Caco-2 (cell line): ENCODE measurements around the gene PXK. TPM values are rescaled to one million over a fixed set of nuclear protein-coding genes. Genes with fewer than 3 reads are reported as not detected.
"Not testable (repeated sequence)": the region's sequence is repeated elsewhere in the genome, so short reads cannot be mapped to it uniquely, and the experiment has no call there.

Experiments
- BruUV-seq: library from RNA; stranded (reverse); fragments of 400-500 nt; replicated peaks from 2 replicates; lab custom pipeline; 2021; lab: Mats Ljungman, UMichigan
- CTCF ChIA-PET: fragments of 300-600 bp; sonication (Branson Sonifier 250); formaldehyde crosslinking; loops from one replicate; lab custom pipeline; 2022; ENCODE audit warnings: antibody characterized with exemption; lab: Charles Lee
- POLR2A ChIA-PET: fragments of 300-600 bp; sonication (Branson Sonifier 250); formaldehyde crosslinking; loops from one replicate; lab custom pipeline; 2022; ENCODE audit warnings: antibody characterized with exemption; lab: Charles Lee
- DNase-seq, 2 experiments: peaks; one replicate each; pipeline versions ENCODE4 v3.0.0 to v3.0.0-alpha.2; 2020 to 2022
- H3K27me3 ChIP-seq: replicated peaks from 2 replicates; pipeline ENCODE4 v1.6.0; 2011; ENCODE audit warnings: low read length; ENCODE audit not compliant: control insufficient read depth, insufficient read depth
- H3K36me3 ChIP-seq: 2 replicates; pipeline ENCODE4 v1.5.1; 2011; ENCODE audit warnings: low read length; ENCODE audit not compliant: control insufficient read depth, insufficient read depth
- H3K4me1 ChIP-seq: fragments of 250-450 bp; sonication (Bioruptor Pico); 2 replicates; pipeline ENCODE4 v1.5.1; 2020; ENCODE audit warnings: mild to moderate bottlenecking
- H3K4me3 ChIP-seq: 2 replicates; pipeline ENCODE4 v1.5.1; 2011; ENCODE audit warnings: low read depth, mild to moderate bottlenecking, control low read depth, low read length
- H3K9me3 ChIP-seq: fragments of 250-450 bp; sonication (Bioruptor Pico); 2 replicates; pipeline ENCODE4 v1.5.1; 2020; ENCODE audit warnings: mild to moderate bottlenecking, moderate library complexity
- H3K27ac Mint-ChIP-seq: one replicate; pipeline ENCODE4 v1.8.0; 2022; ENCODE audit warnings: mixed read lengths; ENCODE audit not compliant: unreplicated experiment
- H3K27me3 Mint-ChIP-seq: one replicate; pipeline ENCODE4 v1.8.0; 2022; ENCODE audit warnings: mixed read lengths; ENCODE audit not compliant: insufficient read depth, unreplicated experiment
- H3K36me3 Mint-ChIP-seq: one replicate; pipeline ENCODE4 v1.8.0; 2022; ENCODE audit warnings: mild to moderate bottlenecking, mixed read lengths; ENCODE audit not compliant: insufficient read depth, unreplicated experiment
- H3K4me1 Mint-ChIP-seq: one replicate; pipeline ENCODE4 v1.8.0; 2022; ENCODE audit warnings: low read depth, mixed read lengths; ENCODE audit not compliant: unreplicated experiment
- H3K4me3 Mint-ChIP-seq: one replicate; pipeline ENCODE4 v1.8.0; 2022; ENCODE audit warnings: mild to moderate bottlenecking, moderate library complexity, mixed read lengths; ENCODE audit not compliant: unreplicated experiment
- H3K9me3 Mint-ChIP-seq: one replicate; pipeline ENCODE4 v1.8.0; 2022; ENCODE audit warnings: mixed read lengths; ENCODE audit not compliant: unreplicated experiment
- CTCF ChIP-seq, 2 experiments: fragments of 200-600 bp in 1 of 2; IDR thresholded peaks; 1 replicate in 1 of 2; 2 replicates in 1 of 2; pipeline versions ENCODE4 v1.5.1 to v1.8.0; 2011 to 2022; ENCODE audit warnings: antibody characterized with exemption in 1 of 2, control low read depth in 1 of 2, inconsistent platforms in 1 of 2, low read depth in 1 of 2, low read length in 1 of 2, mild to moderate bottlenecking in 1 of 2, moderate library complexity in 1 of 2; ENCODE audit not compliant: insufficient read depth in 1 of 2, severe bottlenecking in 1 of 2, unreplicated experiment in 1 of 2
- intact Hi-C: fragments of 100-400 bp; cut with micrococcal nuclease; formaldehyde crosslinking; loops from one replicate; pipeline ENCODE4 v1.10.0; 2022; ENCODE audit not compliant: unreplicated experiment
- total RNA-seq: library from RNA; stranded (reverse); gene quantifications from 2 replicates; pipeline ENCODE4 v1.2.3, GENCODE V29; 2022

Gene PXK
- total RNA-seq, 1 experiment from 2014 or later: 9.1 TPM

GRCh38 chr3:58434990-58435389, 102.3 kb downstream of the PXK start:
- no peaks in the 10 kb centered on the region for H3K9me3 Mint-ChIP-seq
- peak; percentile 27 to 62 for DNase-seq
- no peak for TF ChIP-seq CTCF (IDR thresholded peaks at IDR 0.05; ENCODE audit: insufficient read depth in 1 of 2, low read depth in 1 of 2, low read length in 1 of 2, severe bottlenecking in 1 of 2, unreplicated experiment in 1 of 2)
- intact Hi-C loops: loop anchor here (2.0 kb wide), 1 partner anchor 18 kb away; no protein-coding TSS in a partner anchor
- no peaks in the 10 kb centered on the region for H3K27me3 Mint-ChIP-seq
- Histone ChIP-seq H3K4me3 (no peak overlapping the region), H3K4me1 (peaks cover 21% of the 10 kb centered on the region), H3K27me3 (no peaks in the 10 kb centered on the region), H3K36me3 (peaks cover 2% of the 10 kb centered on the region; the same call in 1 of the 2 replicates), H3K9me3 (no peaks in the 10 kb centered on the region)
- peaks cover 24% of the 10 kb centered on the region for H3K36me3 Mint-ChIP-seq
- no TSS peak for BruUV-seq
- H3K27ac Mint-ChIP-seq: peak overlapping the region; percentile 82
- peaks cover 15% of the 10 kb centered on the region for H3K4me1 Mint-ChIP-seq
- CTCF ChIA-PET: no interaction called here
- H3K4me3 Mint-ChIP-seq: peak overlapping the region; percentile 80
- POLR2A ChIA-PET: no interaction called here

- H3K4me3 ChIP-seq, H3K9me3 Mint-ChIP-seq, BruUV-seq, H3K27ac Mint-ChIP-seq, H3K27me3 ChIP-seq, H3K4me3 Mint-ChIP-seq, H3K36me3 ChIP-seq, intact Hi-C loops, H3K9me3 ChIP-seq, H3K27me3 Mint-ChIP-seq, POLR2A ChIA-PET, H3K36me3 Mint-ChIP-seq, DNase-seq: not testable (repeated sequence)
- peaks cover 30% of the 10 kb centered on the region for H3K4me1 ChIP-seq
- CTCF ChIA-PET: interaction anchor here (0.6 kb wide), 1 partner anchor 329 kb away, joined by 3 read pairs; no protein-coding TSS in a partner anchor
- H3K4me1 Mint-ChIP-seq: peaks cover 21% of the 10 kb centered on the region
These were observed 104.6 kb downstream of the PXK start for GRCh38 chr3:58437276-58437675.

- H3K4me3 ChIP-seq, H3K27me3 Mint-ChIP-seq, H3K9me3 ChIP-seq, H3K4me1 Mint-ChIP-seq, H3K9me3 Mint-ChIP-seq, BruUV-seq, H3K27me3 ChIP-seq, POLR2A ChIA-PET, DNase-seq, CTCF ChIA-PET, intact Hi-C loops, H3K36me3 ChIP-seq, H3K4me3 Mint-ChIP-seq, H3K4me1 ChIP-seq, H3K36me3 Mint-ChIP-seq: not testable (repeated sequence)
- H3K27ac Mint-ChIP-seq: peak overlapping the region; percentile 33
These were observed 108.3 kb downstream of the PXK start for GRCh38 chr3:58440996-58441355.

- no peaks in the 10 kb centered on the region for H3K36me3 Mint-ChIP-seq
- H3K27me3 Mint-ChIP-seq: no peaks in the 10 kb centered on the region
- intact Hi-C loops: no loop called here
- Histone ChIP-seq H3K4me3 (no peak overlapping the region), H3K4me1 (peaks cover 9% of the 10 kb centered on the region; the same call in 1 of the 2 replicates), H3K9me3 (no peaks in the 10 kb centered on the region), H3K36me3 (no peaks in the 10 kb centered on the region), H3K27me3 (no peaks in the 10 kb centered on the region)
- H3K4me1 Mint-ChIP-seq: peaks cover 6% of the 10 kb centered on the region
- CTCF ChIA-PET: no interaction called here
- DNase-seq: no peak
- BruUV-seq: no TSS peak
- POLR2A ChIA-PET: no interaction called here
- TF ChIP-seq CTCF (IDR thresholded peaks at IDR 0.05; ENCODE audit: insufficient read depth in 1 of 2, low read depth in 1 of 2, low read length in 1 of 2, severe bottlenecking in 1 of 2, unreplicated experiment in 1 of 2): no peak
- H3K27ac Mint-ChIP-seq: no peak overlapping the region
- no peak overlapping the region for H3K4me3 Mint-ChIP-seq
- no peaks in the 10 kb centered on the region for H3K9me3 Mint-ChIP-seq
These were observed 109.1 kb downstream of the PXK start for GRCh38 chr3:58441514-58442450.
